ENCODE measurements around the gene CSH2.
"Not testable (repeated sequence)": the region's sequence is repeated elsewhere in the genome, so short reads cannot be mapped to it uniquely, and the experiment has no call there.

The CSH2 gene

GRCh38 chr17:63880706-63881105 is 7.2 kb upstream of the CSH2 start:
- no peak overlapping the region for H3K4me3 ChIP-seq (ENCODE audit: control insufficient read depth, low read depth, low read length)
- no peak for TF ChIP-seq CTCF (conservative IDR thresholded peaks at IDR 0.05; ENCODE audit: control insufficient read depth, insufficient read depth, low read depth, low read length)
- no peak for DNase-seq (ENCODE audit: low read depth)

- DNase-seq (ENCODE audit: low read depth); H3K4me3 ChIP-seq (ENCODE audit: control insufficient read depth, low read depth, low read length): not testable (repeated sequence)
Observed at GRCh38 chr17:63878413-63878812, 4.9 kb upstream of the CSH2 start.

GRCh38 chr17:63874693-63875092 is 1.2 kb upstream of the CSH2 start:
- DNase-seq (ENCODE audit: low read depth); H3K4me3 ChIP-seq (ENCODE audit: control insufficient read depth, low read depth, low read length): not testable (repeated sequence)

GRCh38 chr17:63874061-63874626 is 667 bp upstream of the CSH2 start:
- not testable (repeated sequence) for DNase-seq (ENCODE audit: low read depth); H3K4me3 ChIP-seq (ENCODE audit: control insufficient read depth, low read depth, low read length)

- H3K4me3 ChIP-seq (ENCODE audit: control insufficient read depth, low read depth, low read length) = not testable (repeated sequence)
- DNase-seq (ENCODE audit: low read depth) = peak; percentile 23
Observed at GRCh38 chr17:63871646-63872365, 1.7 kb downstream of the CSH2 start.

GRCh38 chr17:63870292-63870665 is 3.2 kb downstream of the CSH2 start:
- not testable (repeated sequence) for H3K4me3 ChIP-seq (ENCODE audit: control insufficient read depth, low read depth, low read length); DNase-seq (ENCODE audit: low read depth)

GRCh38 chr17:63869491-63870291 is 3.8 kb downstream of the CSH2 start:
- H3K4me3 ChIP-seq (ENCODE audit: control insufficient read depth, low read depth, low read length); DNase-seq (ENCODE audit: low read depth): not testable (repeated sequence)
- TF ChIP-seq CTCF (conservative IDR thresholded peaks at IDR 0.05; ENCODE audit: control insufficient read depth, insufficient read depth, low read depth, low read length) = peak; percentile 10

GRCh38 chr17:63866625-63867024 is 6.9 kb downstream of the CSH2 start:
- not testable (repeated sequence) for DNase-seq (ENCODE audit: low read depth); H3K4me3 ChIP-seq (ENCODE audit: control insufficient read depth, low read depth, low read length)

- no peak for TF ChIP-seq CTCF (conservative IDR thresholded peaks at IDR 0.05; ENCODE audit: control insufficient read depth, insufficient read depth, low read depth, low read length)
- DNase-seq (ENCODE audit: low read depth) = no peak
- no peak overlapping the region for H3K4me3 ChIP-seq (ENCODE audit: control insufficient read depth, low read depth, low read length)
Observed at GRCh38 chr17:63859257-63859656, 14.2 kb downstream of the CSH2 start.

GRCh38 chr17:63856425-63856824 is 17.1 kb downstream of the CSH2 start:
- DNase-seq (ENCODE audit: low read depth); H3K4me3 ChIP-seq (ENCODE audit: control insufficient read depth, low read depth, low read length): not testable (repeated sequence)

Measured in fibroblast of mammary gland (primary cell).